Small intestine (tissue), 7 donors: ENCODE data around the gene CBLN1. TPM values are rescaled to one million over a fixed set of nuclear protein-coding genes. Genes with fewer than 3 reads are reported as not detected.

Experiments used
- DNase-seq, 2 donors: peaks; one replicate each; pipeline versions ENCODE4 v3.0.0 to v3.0.0-alpha.2; 2013
- FAIRE-seq: peaks from 2 replicates; lab custom pipeline; 2012; peaks lifted over from hg19 to GRCh38; lab: Jason Lieb, UNC
- H3K27ac ChIP-seq, 3 donors: one replicate each; pipeline ENCODE4 v1.5.1; 2013; ENCODE audit warnings: low read length in 2 of 3, mild to moderate bottlenecking in 2 of 3, control low read depth in 1 of 3, inconsistent platforms in 1 of 3, low read depth in 1 of 3, moderate library complexity in 1 of 3
- H3K27me3 ChIP-seq, 3 donors: one replicate each; pipeline ENCODE4 v1.6.1; 2013; ENCODE audit warnings: low read length in 3 of 3, inconsistent platforms in 1 of 3; ENCODE audit not compliant: control insufficient read depth in 3 of 3, insufficient read depth in 3 of 3
- H3K36me3 ChIP-seq, 3 donors: one replicate each; pipeline ENCODE4 v1.6.1; 2013; ENCODE audit warnings: low read length in 3 of 3, inconsistent platforms in 1 of 3, low read depth in 1 of 3, mild to moderate bottlenecking in 1 of 3, moderate library complexity in 1 of 3; ENCODE audit not compliant: control insufficient read depth in 3 of 3, insufficient read depth in 2 of 3
- H3K4me1 ChIP-seq, 3 donors: one replicate each; pipeline ENCODE4 v1.6.1; 2013; ENCODE audit warnings: low read length in 2 of 3, inconsistent platforms in 1 of 3, low read depth in 1 of 3, mild to moderate bottlenecking in 1 of 3, moderate library complexity in 1 of 3; ENCODE audit not compliant: control insufficient read depth in 3 of 3, insufficient read depth in 2 of 3
- H3K4me3 ChIP-seq, 3 donors: one replicate each; pipeline ENCODE4 v1.5.1; 2013; ENCODE audit warnings: low read length in 3 of 3, control low read depth in 1 of 3, inconsistent platforms in 1 of 3, low read depth in 1 of 3, mild to moderate bottlenecking in 1 of 3, moderate library complexity in 1 of 3
- H3K9me3 ChIP-seq, 2 donors: one replicate each; pipeline ENCODE4 v1.6.1; 2013; ENCODE audit warnings: low read depth in 1 of 2, low read length in 1 of 2; ENCODE audit not compliant: control insufficient read depth in 2 of 2, insufficient read depth in 1 of 2
- WGBS, 3 donors: extraction: QIAGEN DNeasy Blood & Tissue Kit; methylation state at CpG; one replicate each; pipeline ENCODE4 v1.1.7; 2013; 5-methylcytosine and 5-hydroxymethylcytosine counted together
- polyA plus RNA-seq, 4 donors: library from polyadenylated mRNA; stranded (reverse) in 3 of 4; unstranded in 1 of 4; fragments of 200-250 nt in 3 of 4; fragments of 120-200 nt in 1 of 4; gene quantifications; one replicate each; pipeline versions ENCODE4 v1.2.1 to v1.2.3, GENCODE V29; 2013
- donor health status: healthy with polysubstance abuse.
- donor health status: control.
- donor health status: control.
- donor health status: Bipolar disorder and iron deficiency.
- donor health status: healthy.

CBLN1 gene
- polyA plus RNA-seq, 4 donors = 0.27 to 2.1 (median 0.66) TPM; not detected in 1

DNA sequence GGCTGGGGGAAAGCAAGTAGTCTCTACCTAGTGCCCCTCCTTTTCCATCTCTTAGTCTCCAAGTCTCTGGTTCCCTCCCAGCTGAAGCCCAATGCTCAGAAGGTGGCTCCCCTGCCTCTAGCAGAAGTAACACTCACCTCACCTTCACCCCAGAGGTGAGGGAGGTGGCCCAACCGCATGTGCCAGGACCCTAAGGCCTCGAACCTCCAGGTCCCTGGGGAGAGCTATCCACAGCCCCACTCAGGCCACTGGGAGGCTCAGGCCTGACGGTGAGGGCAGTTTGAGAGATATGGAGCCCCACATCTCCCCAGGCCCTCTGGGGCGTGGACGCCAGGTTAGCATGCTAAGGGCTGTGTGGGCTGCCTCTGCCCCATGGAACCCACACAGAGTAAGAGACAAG is 5.8 kb downstream of the CBLN1 start:
- no peak overlapping the region for H3K4me3 ChIP-seq
- whole genome bisulfite sequencing, 3 donors = 39 to 52% (median 47%) methylated on average over 5 of the region's 5 CpGs
- H3K4me1 ChIP-seq = peaks cover 3 to 15% (median 4%) of the 10 kb centered on the region in 3 donors
- FAIRE-seq (no peak), DNase-seq (no peak)
- H3K27ac ChIP-seq = no peak overlapping the region
- no peaks in the 10 kb centered on the region for H3K36me3 ChIP-seq
- peaks cover 0 to 77% (median 60%) of the 10 kb centered on the region in 3 donors for H3K27me3 ChIP-seq
- H3K9me3 ChIP-seq = no peaks in the 10 kb centered on the region

DNA sequence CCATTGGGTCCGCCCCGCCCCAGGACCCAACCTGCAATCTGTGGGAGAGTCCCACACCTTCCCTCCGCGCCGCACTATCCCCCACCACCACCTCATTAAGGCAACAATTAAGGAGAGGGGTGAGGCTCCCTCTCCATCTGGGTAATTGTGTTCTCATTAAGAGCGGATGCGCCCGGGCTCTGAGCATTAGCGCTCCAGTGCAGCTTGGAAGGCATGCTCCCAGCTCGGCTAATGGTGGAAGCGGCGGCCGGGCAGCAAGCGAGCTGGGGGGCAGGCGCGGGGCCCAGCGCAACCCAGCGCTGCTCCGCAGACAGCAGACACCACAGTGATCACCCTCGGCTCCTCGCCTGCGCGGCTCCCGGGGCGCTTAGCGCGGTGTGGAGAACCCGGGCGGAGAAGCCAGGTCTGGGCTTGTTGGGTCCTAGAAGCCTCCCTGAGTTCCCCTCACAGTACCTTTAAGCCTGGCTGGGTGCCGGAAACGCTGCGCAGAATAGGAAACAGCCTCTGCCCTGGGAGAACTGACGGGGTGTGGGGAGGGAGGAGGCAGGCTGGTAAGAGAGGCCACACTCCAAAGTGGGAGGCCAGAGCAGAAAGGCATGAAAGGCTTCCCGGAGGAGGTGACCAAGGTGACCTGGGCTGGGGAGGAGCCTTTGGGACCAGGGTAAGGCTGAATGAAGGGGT is 6.4 kb downstream of the CBLN1 start:
- Histone ChIP-seq H3K4me1 (peaks cover 0 to 9% (median 1%) of the 10 kb centered on the region in 3 donors), H3K4me3 (no peak overlapping the region), H3K27me3 (peaks cover 0 to 70% (median 53%) of the 10 kb centered on the region in 3 donors), H3K27ac (no peak overlapping the region), H3K36me3 (no peaks in the 10 kb centered on the region), H3K9me3 (no peaks in the 10 kb centered on the region)
- FAIRE-seq (no peak), DNase-seq (peak in 1 of 2 donors; percentile 25)
- 4 to 5% (median 4%) methylated on average over 26 to 34 of the region's 34 CpGs for whole genome bisulfite sequencing, 3 donors

GRCh38 chr16:49274591-49274990 is 7.0 kb downstream of the CBLN1 start:
- 7 to 16% (median 8%) methylated on average over 11 of the region's 11 CpGs for WGBS, 3 donors
- Histone ChIP-seq H3K27me3 (peaks cover 0 to 64% (median 47%) of the 10 kb centered on the region in 3 donors), H3K4me3 (no peak overlapping the region), H3K9me3 (no peaks in the 10 kb centered on the region), H3K4me1 (peaks cover 0 to 8% (median 3%) of the 10 kb centered on the region in 3 donors), H3K27ac (no peak overlapping the region), H3K36me3 (no peaks in the 10 kb centered on the region)
- FAIRE-seq = no peak
- no peak for DNase-seq

DNA sequence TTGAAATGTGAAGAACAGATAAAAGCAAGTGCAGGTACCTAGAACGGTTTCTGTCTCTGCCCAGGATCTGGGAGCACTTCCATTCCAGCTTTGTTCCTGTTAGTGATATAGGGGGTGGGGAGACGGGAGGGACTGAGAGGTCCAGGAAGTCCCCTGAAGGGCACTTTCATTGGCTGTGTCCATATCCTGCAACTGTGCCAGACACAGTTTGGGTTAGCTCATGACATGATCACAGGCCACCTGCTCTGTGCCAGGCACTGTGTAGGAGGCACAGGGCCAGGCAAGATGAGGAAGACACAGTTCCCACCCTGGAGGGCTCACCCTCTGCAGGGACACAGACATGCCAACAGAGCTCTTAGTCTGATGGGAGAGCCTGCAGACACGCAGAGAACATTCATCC is 7.9 kb downstream of the CBLN1 start:
- FAIRE-seq (no peak), DNase-seq (no peak)
- Histone ChIP-seq H3K4me3 (no peak overlapping the region), H3K4me1 (peaks cover 0 to 13% (median 4%) of the 10 kb centered on the region in 3 donors), H3K36me3 (no peaks in the 10 kb centered on the region), H3K9me3 (no peaks in the 10 kb centered on the region), H3K27ac (no peak overlapping the region), H3K27me3 (peaks cover 0 to 56% (median 40%) of the 10 kb centered on the region in 3 donors)
- 21 to 28% (median 28%) methylated on average over 3 of the region's 3 CpGs for WGBS, 3 donors

GRCh38 chr16:49271363-49271762 is 10.3 kb downstream of the CBLN1 start:
- H3K27ac ChIP-seq = no peak overlapping the region
- H3K4me1 ChIP-seq = peaks cover 0 to 11% (median 4%) of the 10 kb centered on the region in 3 donors
- DNase-seq = no peak
- H3K27me3 ChIP-seq = peaks cover 0 to 33% (median 23%) of the 10 kb centered on the region in 3 donors
- no peaks in the 10 kb centered on the region for H3K36me3 ChIP-seq
- H3K9me3 ChIP-seq = no peaks in the 10 kb centered on the region
- no peak for FAIRE-seq
- H3K4me3 ChIP-seq = no peak overlapping the region
- WGBS, 3 donors = 64 to 87% (median 75%) methylated on average over 3 of the region's 3 CpGs

- FAIRE-seq = no peak
- peak overlapping the region in 1 of 3 donors; percentile 34 for H3K27ac ChIP-seq
- WGBS, 3 donors = 9 to 47% (median 26%) methylated on average over 3 of the region's 3 CpGs
Measured at GRCh38 chr16:49269201-49269600, 12.4 kb downstream of the CBLN1 start.

GRCh38 chr16:49268667-49269066 is 13.0 kb downstream of the CBLN1 start:
- Histone ChIP-seq H3K27me3 (peaks cover 0 to 6% (median 4%) of the 10 kb centered on the region in 3 donors), H3K27ac (peak overlapping the region in 1 of 3 donors; percentile 32), H3K36me3 (no peaks in the 10 kb centered on the region), H3K9me3 (no peaks in the 10 kb centered on the region), H3K4me3 (no peak overlapping the region), H3K4me1 (peaks cover 0 to 11% (median 4%) of the 10 kb centered on the region in 3 donors)
- 10 to 53% (median 13%) methylated on average over 1 of the region's 1 CpG for WGBS, 3 donors
- DNase-seq = no peak
- FAIRE-seq = no peak

More at GRCh38 chr16:49269201-49269600, 12.4 kb downstream of the CBLN1 start:
- H3K9me3 ChIP-seq = no peaks in the 10 kb centered on the region
- peaks cover 0 to 11% (median 7%) of the 10 kb centered on the region in 3 donors for H3K27me3 ChIP-seq
- peak; percentile 81 to 89 for DNase-seq
- no peaks in the 10 kb centered on the region for H3K36me3 ChIP-seq
- H3K4me3 ChIP-seq = no peak overlapping the region
- peaks cover 0 to 11% (median 4%) of the 10 kb centered on the region in 3 donors for H3K4me1 ChIP-seq

DNA sequence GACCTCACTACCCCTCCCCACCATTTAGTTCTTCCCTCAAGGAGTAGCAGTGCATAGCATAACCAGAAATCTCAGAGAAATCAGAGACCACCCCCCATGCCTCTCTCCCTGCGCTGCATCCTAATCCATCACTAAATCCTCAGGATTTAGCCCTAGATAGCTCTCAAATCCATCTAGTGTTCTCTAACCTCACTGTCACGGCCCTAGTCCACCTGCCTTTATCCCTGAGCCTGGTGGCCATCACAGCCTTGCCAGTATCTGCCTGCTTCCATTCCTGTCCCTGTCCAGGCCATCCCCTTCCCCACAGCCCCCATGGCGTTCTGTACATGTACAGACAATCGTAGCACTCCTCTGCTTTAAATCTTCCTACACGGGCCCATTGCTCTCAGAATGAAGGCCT is 19.1 kb downstream of the CBLN1 start:
- H3K4me1 ChIP-seq = no peaks in the 10 kb centered on the region
- no peaks in the 10 kb centered on the region for H3K27me3 ChIP-seq
- 79 to 90% (median 88%) methylated on average over 5 of the region's 5 CpGs for WGBS, 3 donors
- H3K4me3 ChIP-seq = no peak overlapping the region
- no peaks in the 10 kb centered on the region for H3K36me3 ChIP-seq
- no peak for DNase-seq
- H3K27ac ChIP-seq = no peak overlapping the region
- FAIRE-seq = no peak
- no peaks in the 10 kb centered on the region for H3K9me3 ChIP-seq
